Measurements from ENCODE around the gene KRTAP5-9. TPM values are rescaled to one million over a fixed set of nuclear protein-coding genes. Genes with fewer than 3 reads are reported as not detected.
"Not testable (repeated sequence)": the region's sequence is repeated elsewhere in the genome, so short reads cannot be mapped to it uniquely, and the experiment has no call there.

KRTAP5-9 gene
- total RNA-seq, 2 donors from 2014 or later = 0.61 to 1.2 TPM

- ATAC-seq (no peak), DNase-seq (no peak)
- intact Hi-C loops (cut with DNase I, micrococcal nuclease) = no loop called here
Observed at GRCh38 chr11:71530602-71531001, 17.6 kb upstream of the KRTAP5-9 start.

GRCh38 chr11:71532036-71532610 lies 16.1 kb upstream of the KRTAP5-9 start:
- DNase-seq (no peak), ATAC-seq (no peak)
- intact Hi-C loops (cut with DNase I, micrococcal nuclease) = no loop called here

- intact Hi-C loops (cut with DNase I, micrococcal nuclease); ATAC-seq; DNase-seq: not testable (repeated sequence)
Observed at GRCh38 chr11:71534711-71535608, 13.3 kb upstream of the KRTAP5-9 start.

GRCh38 chr11:71535825-71536224 lies 12.4 kb upstream of the KRTAP5-9 start:
- ATAC-seq = no peak
- intact Hi-C loops (cut with DNase I, micrococcal nuclease) = no loop called here
- no peak for DNase-seq

GRCh38 chr11:71537537-71537936 lies 10.7 kb upstream of the KRTAP5-9 start:
- intact Hi-C loops (cut with DNase I, micrococcal nuclease) = no loop called here
- no peak for DNase-seq
- ATAC-seq = no peak

- DNase-seq; ATAC-seq; intact Hi-C loops (cut with DNase I, micrococcal nuclease): not testable (repeated sequence)
Observed at GRCh38 chr11:71537977-71538665, 10.1 kb upstream of the KRTAP5-9 start, which contains the start of gene KRTAP5-8. Gene KRTAP5-8, plus strand, starts transcription at chr11:71538025. Its CDS starts 31 bp downstream, at chr11:71538056.

GRCh38 chr11:71538666-71538990 lies 9.6 kb upstream of the KRTAP5-9 start:
- ATAC-seq (no peak), DNase-seq (no peak)
- intact Hi-C loops (cut with DNase I, micrococcal nuclease) = no loop called here

- intact Hi-C loops (cut with DNase I, micrococcal nuclease) = no loop called here
- no peak for DNase-seq
Observed at GRCh38 chr11:71539017-71539416, 9.2 kb upstream of the KRTAP5-9 start.

GRCh38 chr11:71539971-71540370 lies 8.2 kb upstream of the KRTAP5-9 start:
- DNase-seq; ATAC-seq; intact Hi-C loops (cut with DNase I, micrococcal nuclease): not testable (repeated sequence)

More at GRCh38 chr11:71539017-71539416, 9.2 kb upstream of the KRTAP5-9 start:
- ATAC-seq = no peak

GRCh38 chr11:71540521-71541304 lies 7.5 kb upstream of the KRTAP5-9 start:
- ATAC-seq; DNase-seq; intact Hi-C loops (cut with DNase I, micrococcal nuclease): not testable (repeated sequence)

- ATAC-seq (no peak), DNase-seq (no peak)
- intact Hi-C loops (cut with DNase I, micrococcal nuclease) = no loop called here
Observed at GRCh38 chr11:71542382-71542781, 5.8 kb upstream of the KRTAP5-9 start.

GRCh38 chr11:71542879-71543777 lies 5.1 kb upstream of the KRTAP5-9 start:
- DNase-seq (no peak), ATAC-seq (no peak)
- intact Hi-C loops (cut with DNase I, micrococcal nuclease) = no loop called here

GRCh38 chr11:71543866-71544265 lies 4.4 kb upstream of the KRTAP5-9 start:
- intact Hi-C loops (cut with DNase I, micrococcal nuclease) = no loop called here
- ATAC-seq (no peak), DNase-seq (no peak)

GRCh38 chr11:71544525-71545214 lies 3.5 kb upstream of the KRTAP5-9 start:
- DNase-seq (no peak), ATAC-seq (no peak)
- intact Hi-C loops (cut with DNase I, micrococcal nuclease) = no loop called here

- DNase-seq (no peak), ATAC-seq (no peak)
- intact Hi-C loops (cut with DNase I, micrococcal nuclease) = no loop called here
Observed at GRCh38 chr11:71545405-71545966, 2.7 kb upstream of the KRTAP5-9 start.

GRCh38 chr11:71548716-71549151 lies 514 bp downstream of the KRTAP5-9 start:
- no peak for ATAC-seq
- intact Hi-C loops (cut with DNase I, micrococcal nuclease) = no loop called here

GRCh38 chr11:71551711-71552110 lies 3.5 kb downstream of the KRTAP5-9 start:
- DNase-seq = no peak
- no peak for ATAC-seq
- intact Hi-C loops (cut with DNase I, micrococcal nuclease) = no loop called here

More at GRCh38 chr11:71548716-71549151, 514 bp downstream of the KRTAP5-9 start:
- DNase-seq = no peak
